Smooth muscle cell (in vitro differentiated cells): ENCODE data around the gene CCN2. TPM values are rescaled to one million over a fixed set of nuclear protein-coding genes. Genes with fewer than 3 reads are reported as not detected.

ENCODE experiments used
- DNase-seq: peaks from one replicate; lab custom pipeline; 2025; ENCODE audit not compliant: unreplicated experiment; lab: John Stamatoyannopoulos, UW
- H2AFZ ChIP-seq: fragments of 200-600 bp; sonication (generic); 2 replicates; pipeline ENCODE4 v1.6.0; 2016; ENCODE audit warnings: antibody characterized with exemption, low read depth, mild to moderate bottlenecking
- H3F3A ChIP-seq: fragments of 200-600 bp; sonication (generic); 2 replicates; pipeline ENCODE4 v1.6.0; 2017; ENCODE audit warnings: antibody characterized with exemption, low read depth
- H3K27ac ChIP-seq: fragments of 200-600 bp; sonication (generic); 2 replicates; pipeline ENCODE4 v1.5.1; 2016; ENCODE audit warnings: low read depth, mild to moderate bottlenecking
- H3K27me3 ChIP-seq: fragments of 200-600 bp; sonication (generic); 2 replicates; pipeline ENCODE4 v1.6.1; 2016; ENCODE audit warnings: low read depth, mild to moderate bottlenecking
- H3K36me3 ChIP-seq: fragments of 200-600 bp; sonication (generic); 2 replicates; pipeline ENCODE4 v1.5.1; 2016; ENCODE audit warnings: low read depth
- H3K4me1 ChIP-seq: fragments of 200-600 bp; sonication (generic); 2 replicates; pipeline ENCODE4 v1.5.1; 2016; ENCODE audit warnings: low read depth
- H3K4me2 ChIP-seq: fragments of 200-600 bp; sonication (generic); 2 replicates; pipeline ENCODE4 v1.6.0; 2016; ENCODE audit warnings: mild to moderate bottlenecking
- H3K4me3 ChIP-seq: fragments of 200-600 bp; sonication (generic); 2 replicates; pipeline ENCODE4 v1.5.1; 2016; ENCODE audit warnings: mild to moderate bottlenecking
- H3K79me2 ChIP-seq: fragments of 200-600 bp; sonication (generic); 2 replicates; pipeline ENCODE4 v1.6.0; 2016; ENCODE audit warnings: low read depth, mild to moderate bottlenecking
- H3K9ac ChIP-seq: fragments of 200-600 bp; sonication (generic); 2 replicates; pipeline ENCODE4 v1.6.0; 2016; ENCODE audit warnings: low read depth
- H3K9me3 ChIP-seq: fragments of 200-600 bp; sonication (generic); replicated peaks from 2 replicates; pipeline ENCODE4 v1.5.1; 2016; ENCODE audit warnings: low read depth
- H4K20me1 ChIP-seq: fragments of 200-600 bp; sonication (generic); 2 replicates; pipeline ENCODE4 v1.6.0; 2016; ENCODE audit warnings: low read depth
- WGBS: methylation state at CpG from one replicate; pipeline ENCODE4 v1.1.7; 2016; ENCODE audit warnings: low lambda C conversion rate; 5-methylcytosine and 5-hydroxymethylcytosine counted together
- polyA plus RNA-seq: library from polyadenylated mRNA; unstranded; fragments of >200 nt; fragmentation: Nextera tagmentation; extraction: Ambion mirVana; gene quantifications from 2 replicates; pipeline ENCODE4 v1.2.1, GENCODE V29; 2016
- total RNA-seq: library from RNA; depleted of rRNA; stranded (reverse); fragments of >200 nt; gene quantifications from 2 replicates; pipeline ENCODE4 v1.2.3, GENCODE V29; 2014
- TF ChIP-seq, protein P1 (sequence below): fragments of 200-600 bp; sonication (generic); IDR thresholded peaks from 2 replicates; pipeline ENCODE4 v1.5.1; 2017; ENCODE audit warnings: borderline replicate concordance, mild to moderate bottlenecking, antibody characterized with exemption; ENCODE audit not compliant: insufficient read depth, poor library complexity, severe bottlenecking

CCN2 gene
- total and polyA plus RNA-seq, 2 experiments from 2014 or later = 1,180 to 2,448 TPM

GRCh38 chr6:131947986-131948661, 3.0 kb downstream of the CCN2 start:
- H3F3A ChIP-seq = peaks cover 34% of the 10 kb centered on the region
- no peaks in the 10 kb centered on the region for H3K9me3 ChIP-seq
- H3K9ac ChIP-seq = peak overlapping the region; percentile 87
- peak overlapping the region; percentile 88 for H3K27ac ChIP-seq
- H3K79me2 ChIP-seq = peaks cover 7% of the 10 kb centered on the region
- no peak for DNase-seq
- WGBS = 86% methylated on average over 3 of the region's 3 CpGs
- H3K36me3 ChIP-seq = no peaks in the 10 kb centered on the region
- peak overlapping the region; percentile 75 for H3K4me3 ChIP-seq
- peak overlapping the region; percentile 85 for H3K4me2 ChIP-seq
- TF ChIP-seq, protein P1, sequence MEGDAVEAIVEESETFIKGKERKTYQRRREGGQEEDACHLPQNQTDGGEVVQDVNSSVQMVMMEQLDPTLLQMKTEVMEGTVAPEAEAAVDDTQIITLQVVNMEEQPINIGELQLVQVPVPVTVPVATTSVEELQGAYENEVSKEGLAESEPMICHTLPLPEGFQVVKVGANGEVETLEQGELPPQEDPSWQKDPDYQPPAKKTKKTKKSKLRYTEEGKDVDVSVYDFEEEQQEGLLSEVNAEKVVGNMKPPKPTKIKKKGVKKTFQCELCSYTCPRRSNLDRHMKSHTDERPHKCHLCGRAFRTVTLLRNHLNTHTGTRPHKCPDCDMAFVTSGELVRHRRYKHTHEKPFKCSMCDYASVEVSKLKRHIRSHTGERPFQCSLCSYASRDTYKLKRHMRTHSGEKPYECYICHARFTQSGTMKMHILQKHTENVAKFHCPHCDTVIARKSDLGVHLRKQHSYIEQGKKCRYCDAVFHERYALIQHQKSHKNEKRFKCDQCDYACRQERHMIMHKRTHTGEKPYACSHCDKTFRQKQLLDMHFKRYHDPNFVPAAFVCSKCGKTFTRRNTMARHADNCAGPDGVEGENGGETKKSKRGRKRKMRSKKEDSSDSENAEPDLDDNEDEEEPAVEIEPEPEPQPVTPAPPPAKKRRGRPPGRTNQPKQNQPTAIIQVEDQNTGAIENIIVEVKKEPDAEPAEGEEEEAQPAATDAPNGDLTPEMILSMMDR = no peak
- H2AFZ ChIP-seq = no peak overlapping the region
- H4K20me1 ChIP-seq = peaks cover 26% of the 10 kb centered on the region
- peaks cover 15% of the 10 kb centered on the region for H3K4me1 ChIP-seq
- no peaks in the 10 kb centered on the region for H3K27me3 ChIP-seq

- H3K4me2 ChIP-seq = peak overlapping the region; percentile 85
- peaks cover 34% of the 10 kb centered on the region for H3F3A ChIP-seq
- no peaks in the 10 kb centered on the region for H3K36me3 ChIP-seq
- H4K20me1 ChIP-seq = peaks cover 26% of the 10 kb centered on the region
- peaks cover 4% of the 10 kb centered on the region for H3K79me2 ChIP-seq
- H3K4me1 ChIP-seq = peaks cover 8% of the 10 kb centered on the region
- DNase-seq = no peak
- H2AFZ ChIP-seq = no peak overlapping the region
- no peaks in the 10 kb centered on the region for H3K27me3 ChIP-seq
- H3K9me3 ChIP-seq = no peaks in the 10 kb centered on the region
- TF ChIP-seq, protein P1 = no peak
- peak overlapping the region; percentile 70 for H3K9ac ChIP-seq
- peak overlapping the region; percentile 75 for H3K4me3 ChIP-seq
- peak overlapping the region; percentile 88 for H3K27ac ChIP-seq
- 62% methylated on average over 6 of the region's 6 CpGs for WGBS
These were observed 3.9 kb downstream of the CCN2 start for GRCh38 chr6:131946992-131947955.

DNA sequence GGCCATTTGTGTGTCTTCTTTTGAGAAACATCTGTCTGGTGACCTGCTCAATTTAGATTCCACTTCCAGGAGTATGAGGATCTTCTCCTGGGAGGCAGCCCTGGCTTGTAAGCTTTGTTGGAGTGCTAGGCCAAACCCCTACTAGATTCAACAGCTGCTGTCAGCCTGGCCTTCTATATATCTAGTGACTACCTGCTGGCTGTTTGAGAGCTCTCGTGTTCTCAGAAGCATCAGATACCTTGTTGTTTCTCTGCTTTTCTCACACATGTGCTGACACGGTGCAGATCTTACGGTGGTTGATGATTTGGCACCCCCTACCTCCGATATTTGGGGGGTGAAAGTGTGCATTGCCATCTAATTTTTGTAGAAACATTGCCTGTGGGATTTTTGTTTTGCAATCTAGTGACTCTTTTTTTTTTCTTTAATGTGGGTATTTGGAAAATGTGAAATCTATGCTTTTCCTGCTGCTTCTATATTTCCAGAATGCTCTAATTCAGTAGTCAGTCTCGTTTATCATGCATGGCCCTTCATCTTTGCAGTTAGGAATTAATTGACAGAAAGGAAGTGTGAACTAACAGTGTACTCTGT, 4.7 kb downstream of the CCN2 start:
- Histone ChIP-seq H3K9me3 (no peaks in the 10 kb centered on the region), H3K27me3 (no peaks in the 10 kb centered on the region), H3K79me2 (no peaks in the 10 kb centered on the region), H3K4me2 (peak overlapping the region; percentile 85), H4K20me1 (peaks cover 26% of the 10 kb centered on the region), H2AFZ (no peak overlapping the region), H3K4me3 (peak overlapping the region; percentile 75), H3K4me1 (peaks cover under 1% of the 10 kb centered on the region), H3K36me3 (no peaks in the 10 kb centered on the region), H3K9ac (peak overlapping the region; percentile 70), H3K27ac (peak overlapping the region; percentile 88), H3F3A (peaks cover 28% of the 10 kb centered on the region)
- 91% methylated on average over 5 of the region's 5 CpGs for WGBS
- TF ChIP-seq, protein P1 = no peak
- DNase-seq = no peak
